ENCODE measurements around the gene WWC2.

The WWC2 gene

GRCh38 chr4:183241721-183242151, 142.7 kb downstream of the WWC2 start:
- DNase-seq (ENCODE audit: low read depth), result peak; percentile 62
- H3K4me3 ChIP-seq (ENCODE audit: low read length), result no peak overlapping the region
- TF ChIP-seq CTCF (conservative IDR thresholded peaks at IDR 0.05; ENCODE audit: low read depth, low read length), result no peak

GRCh38 chr4:183242291-183242690, 143.2 kb downstream of the WWC2 start:
- DNase-seq (ENCODE audit: low read depth), result no peak
- no peak overlapping the region for H3K4me3 ChIP-seq (ENCODE audit: low read length)
- TF ChIP-seq CTCF (conservative IDR thresholded peaks at IDR 0.05; ENCODE audit: low read depth, low read length), result no peak

- no peak for TF ChIP-seq CTCF (conservative IDR thresholded peaks at IDR 0.05; ENCODE audit: low read depth, low read length)
- no peak for DNase-seq (ENCODE audit: low read depth)
- no peak overlapping the region for H3K4me3 ChIP-seq (ENCODE audit: low read length)
Observed at GRCh38 chr4:183244019-183244418, 145.0 kb downstream of the WWC2 start.

- DNase-seq (ENCODE audit: low read depth), result no peak
- no peak for TF ChIP-seq CTCF (conservative IDR thresholded peaks at IDR 0.05; ENCODE audit: low read depth, low read length)
- no peak overlapping the region for H3K4me3 ChIP-seq (ENCODE audit: low read length)
Observed at GRCh38 chr4:183244506-183244905, 145.4 kb downstream of the WWC2 start.

- no peak for DNase-seq (ENCODE audit: low read depth)
- H3K4me3 ChIP-seq (ENCODE audit: low read length), result no peak overlapping the region
- TF ChIP-seq CTCF (conservative IDR thresholded peaks at IDR 0.05; ENCODE audit: low read depth, low read length), result no peak
Observed at GRCh38 chr4:183248201-183248600, 149.1 kb downstream of the WWC2 start.

GRCh38 chr4:183249854-183250253, 150.8 kb downstream of the WWC2 start:
- H3K4me3 ChIP-seq (ENCODE audit: low read length), result no peak overlapping the region
- no peak for DNase-seq (ENCODE audit: low read depth)
- peak; percentile 46 for TF ChIP-seq CTCF (conservative IDR thresholded peaks at IDR 0.05; ENCODE audit: low read depth, low read length)

- DNase-seq (ENCODE audit: low read depth), result no peak
- TF ChIP-seq CTCF (conservative IDR thresholded peaks at IDR 0.05; ENCODE audit: low read depth, low read length), result no peak
- no peak overlapping the region for H3K4me3 ChIP-seq (ENCODE audit: low read length)
Observed at GRCh38 chr4:183250831-183251230, 151.8 kb downstream of the WWC2 start.
